ENCODE results near the gene RNF149. TPM values are rescaled to one million over a fixed set of nuclear protein-coding genes. Genes with fewer than 3 reads are reported as not detected.

The RNF149 gene
- total RNA-seq, 4 donors from 2014 or later: 14.7 to 27.7 (median 18.5) TPM

- in situ Hi-C loops (cut with MboI; ENCODE audit: low sequenced_read_pairs in 4 of 4): no loop called here
- ATAC-seq (no peak), DNase-seq (no peak)
- no peak overlapping the region for H3K27ac ChIP-seq
- H3K9me3 ChIP-seq: no peaks in the 10 kb centered on the region
- intact Hi-C loops (cut with DNase I; ENCODE audit: low total_unique reads): no loop called here
- H3K4me3 ChIP-seq: no peak overlapping the region
- H3K27me3 ChIP-seq: no peaks in the 10 kb centered on the region
- TF ChIP-seq, protein P1, sequence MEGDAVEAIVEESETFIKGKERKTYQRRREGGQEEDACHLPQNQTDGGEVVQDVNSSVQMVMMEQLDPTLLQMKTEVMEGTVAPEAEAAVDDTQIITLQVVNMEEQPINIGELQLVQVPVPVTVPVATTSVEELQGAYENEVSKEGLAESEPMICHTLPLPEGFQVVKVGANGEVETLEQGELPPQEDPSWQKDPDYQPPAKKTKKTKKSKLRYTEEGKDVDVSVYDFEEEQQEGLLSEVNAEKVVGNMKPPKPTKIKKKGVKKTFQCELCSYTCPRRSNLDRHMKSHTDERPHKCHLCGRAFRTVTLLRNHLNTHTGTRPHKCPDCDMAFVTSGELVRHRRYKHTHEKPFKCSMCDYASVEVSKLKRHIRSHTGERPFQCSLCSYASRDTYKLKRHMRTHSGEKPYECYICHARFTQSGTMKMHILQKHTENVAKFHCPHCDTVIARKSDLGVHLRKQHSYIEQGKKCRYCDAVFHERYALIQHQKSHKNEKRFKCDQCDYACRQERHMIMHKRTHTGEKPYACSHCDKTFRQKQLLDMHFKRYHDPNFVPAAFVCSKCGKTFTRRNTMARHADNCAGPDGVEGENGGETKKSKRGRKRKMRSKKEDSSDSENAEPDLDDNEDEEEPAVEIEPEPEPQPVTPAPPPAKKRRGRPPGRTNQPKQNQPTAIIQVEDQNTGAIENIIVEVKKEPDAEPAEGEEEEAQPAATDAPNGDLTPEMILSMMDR (IDR thresholded peaks at IDR 0.05 in 4 of 5, conservative IDR thresholded peaks at IDR 0.05 in 1 of 5): no peak
- no peak for TF ChIP-seq POLR2A (IDR thresholded peaks at IDR 0.05)
- peaks cover 0 to 30% of the 10 kb centered on the region in 2 donors for H3K36me3 ChIP-seq
- H3K4me1 ChIP-seq: peaks cover 9 to 13% of the 10 kb centered on the region in 2 donors
These were observed 15.0 kb downstream of the RNF149 start for GRCh38 chr2:101293544-101293943.

DNA sequence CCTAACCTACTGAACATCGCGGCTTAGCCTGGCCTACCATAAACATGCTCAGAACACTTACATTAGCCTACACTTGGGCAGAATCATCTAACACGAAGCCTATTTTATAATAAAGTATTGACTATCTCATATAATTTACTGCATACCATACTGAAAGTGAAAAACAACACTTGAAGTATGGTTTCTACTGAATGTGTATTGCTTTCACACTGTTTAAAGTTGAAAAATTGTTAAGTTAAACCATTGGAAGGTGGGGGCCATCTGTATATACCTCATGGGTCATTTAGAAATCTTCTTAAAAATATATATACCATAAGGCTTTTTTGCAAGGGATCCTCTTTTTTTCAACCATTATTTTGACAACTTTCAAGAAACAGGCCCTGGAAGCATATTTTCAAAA is 16.5 kb downstream of the RNF149 start:
- in situ Hi-C loops (cut with MboI; ENCODE audit: low sequenced_read_pairs in 4 of 4) (no loop called here), intact Hi-C loops (cut with DNase I; ENCODE audit: low total_unique reads) (no loop called here)
- ATAC-seq (no peak), DNase-seq (no peak)
- no peaks in the 10 kb centered on the region for H3K9me3 ChIP-seq
- TF ChIP-seq POLR2A (IDR thresholded peaks at IDR 0.05): no peak
- TF ChIP-seq, protein P1 (IDR thresholded peaks at IDR 0.05 in 4 of 5, conservative IDR thresholded peaks at IDR 0.05 in 1 of 5): no peak
- peaks cover 0 to 45% of the 10 kb centered on the region in 2 donors for H3K36me3 ChIP-seq
- no peak overlapping the region for H3K4me3 ChIP-seq
- no peak overlapping the region for H3K27ac ChIP-seq
- no peaks in the 10 kb centered on the region for H3K4me1 ChIP-seq
- H3K27me3 ChIP-seq: no peaks in the 10 kb centered on the region

GRCh38 chr2:101290711-101291110 is 17.8 kb downstream of the RNF149 start:
- H3K4me3 ChIP-seq: no peak overlapping the region
- no peaks in the 10 kb centered on the region for H3K9me3 ChIP-seq
- no peak overlapping the region for H3K27ac ChIP-seq
- no peak for TF ChIP-seq POLR2A (IDR thresholded peaks at IDR 0.05)
- in situ Hi-C loops (cut with MboI; ENCODE audit: low sequenced_read_pairs in 4 of 4): no loop called here
- ATAC-seq: no peak
- H3K27me3 ChIP-seq: no peaks in the 10 kb centered on the region
- intact Hi-C loops (cut with DNase I; ENCODE audit: low total_unique reads): no loop called here
- H3K4me1 ChIP-seq: no peaks in the 10 kb centered on the region
- peaks cover 0 to 58% of the 10 kb centered on the region in 2 donors for H3K36me3 ChIP-seq
- no peak for DNase-seq

DNA sequence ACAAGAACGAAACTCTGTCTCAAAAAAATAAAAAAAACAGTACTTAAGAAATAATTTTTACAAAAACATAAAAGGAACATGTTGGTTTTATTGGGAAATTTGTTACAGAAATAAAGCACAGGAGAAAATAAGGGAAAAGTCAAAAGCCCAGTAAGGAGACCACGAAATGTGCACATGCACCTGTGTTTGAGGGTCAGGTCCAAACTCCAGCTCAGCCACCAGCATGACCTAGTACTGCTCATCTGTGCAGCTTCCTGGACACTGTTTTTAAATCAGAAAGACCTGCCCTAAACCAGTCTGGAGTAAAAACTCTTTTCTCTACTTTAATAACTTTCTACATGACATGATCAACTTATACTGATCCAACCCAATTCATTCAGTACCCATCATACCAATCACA is 21.2 kb downstream of the RNF149 start:
- Histone ChIP-seq H3K4me1 (no peaks in the 10 kb centered on the region), H3K9me3 (no peaks in the 10 kb centered on the region), H3K36me3 (peaks cover 0 to 55% of the 10 kb centered on the region in 2 donors), H3K27me3 (no peaks in the 10 kb centered on the region), H3K4me3 (no peak overlapping the region), H3K27ac (no peak overlapping the region)
- in situ Hi-C loops (cut with MboI; ENCODE audit: low sequenced_read_pairs in 4 of 4): no loop called here
- no peak for DNase-seq
- intact Hi-C loops (cut with DNase I; ENCODE audit: low total_unique reads): no loop called here
- no peak for ATAC-seq
- TF ChIP-seq POLR2A (IDR thresholded peaks at IDR 0.05): no peak
- TF ChIP-seq, protein P1 (IDR thresholded peaks at IDR 0.05 in 4 of 5, conservative IDR thresholded peaks at IDR 0.05 in 1 of 5): no peak

DNA sequence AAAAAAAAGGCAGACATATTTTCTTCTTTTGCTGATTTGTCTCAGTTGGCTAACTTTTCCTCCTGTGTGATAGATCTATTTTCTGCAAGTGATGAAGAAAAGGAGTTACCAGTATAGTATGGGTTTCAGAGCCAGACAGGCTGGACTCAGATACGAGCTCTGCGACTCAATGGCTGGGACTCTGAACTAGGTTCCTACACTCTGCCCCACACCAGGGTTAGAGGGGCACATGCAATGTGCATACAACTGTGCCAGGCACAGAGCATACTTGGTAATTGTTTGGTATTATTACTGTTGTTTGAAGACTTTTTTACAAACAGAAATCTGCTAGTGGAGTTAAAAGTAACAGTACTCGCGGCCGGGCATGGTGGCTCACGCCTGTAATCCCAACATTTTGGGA is 21.8 kb downstream of the RNF149 start:
- Histone ChIP-seq H3K4me3 (no peak overlapping the region), H3K4me1 (no peaks in the 10 kb centered on the region)
- no peak for ATAC-seq

More for the DNA sequence above, 21.8 kb downstream of the RNF149 start:
- DNase-seq: no peak
- intact Hi-C loops (cut with DNase I; ENCODE audit: low total_unique reads) (no loop called here), in situ Hi-C loops (cut with MboI; ENCODE audit: low sequenced_read_pairs in 4 of 4) (no loop called here)
- TF ChIP-seq, protein P1 (IDR thresholded peaks at IDR 0.05 in 4 of 5, conservative IDR thresholded peaks at IDR 0.05 in 1 of 5): no peak
- TF ChIP-seq POLR2A (IDR thresholded peaks at IDR 0.05): no peak
- no peaks in the 10 kb centered on the region for H3K27me3 ChIP-seq
- H3K27ac ChIP-seq: no peak overlapping the region
- no peaks in the 10 kb centered on the region for H3K9me3 ChIP-seq
- peaks cover 0 to 57% of the 10 kb centered on the region in 2 donors for H3K36me3 ChIP-seq
